ENCODE results near the gene RAG1.
"Not testable (repeated sequence)": the region's sequence is repeated elsewhere in the genome, so short reads cannot be mapped to it uniquely, and the experiment has no call there.

The RAG1 gene

DNA sequence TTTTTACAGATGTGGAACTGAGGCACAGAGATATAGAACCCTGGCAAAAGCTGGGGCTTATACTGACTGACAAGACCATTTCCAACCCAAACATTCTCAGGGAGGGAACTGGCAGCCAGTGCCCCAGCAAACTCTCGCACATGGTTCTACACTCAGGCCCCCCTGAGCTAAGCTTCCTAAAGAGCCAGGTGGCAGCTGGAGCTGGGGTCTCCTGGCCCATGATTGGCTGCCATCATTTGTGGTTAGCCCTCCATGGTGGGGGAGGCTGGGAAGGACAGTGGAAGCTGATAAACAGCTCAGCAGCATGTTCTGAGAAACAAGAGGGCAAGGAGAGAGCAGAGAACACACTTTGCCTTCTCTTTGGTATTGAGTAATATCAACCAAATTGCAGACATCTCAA lies at the start of gene RAG1:
Gene RAG1 (plus strand): TSS at position 314 of the 400 bp plus-strand sequence. CDS start 5,298 bp downstream, outside the sequence.
- DNase-seq, result no peak

DNA sequence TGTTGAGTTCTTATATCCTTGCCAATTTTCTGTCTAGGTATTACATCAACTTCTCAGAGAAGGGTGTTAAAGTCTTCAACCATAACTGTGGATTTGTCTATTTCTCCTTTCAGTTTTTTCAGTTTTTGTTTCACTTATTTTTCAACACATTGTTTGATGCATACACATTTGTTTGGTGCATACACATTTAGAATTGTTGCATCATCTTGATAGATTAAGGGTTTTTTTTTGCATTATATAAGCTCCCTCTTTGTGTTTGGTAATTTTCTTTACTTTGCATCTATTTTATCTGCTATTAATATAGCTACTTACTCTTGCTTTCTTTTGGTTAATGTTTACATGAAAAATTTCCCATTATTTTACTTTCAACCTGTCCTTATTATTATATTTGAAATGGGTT lies 37.0 kb upstream of the RAG1 start:
- DNase-seq, result no peak

DNA sequence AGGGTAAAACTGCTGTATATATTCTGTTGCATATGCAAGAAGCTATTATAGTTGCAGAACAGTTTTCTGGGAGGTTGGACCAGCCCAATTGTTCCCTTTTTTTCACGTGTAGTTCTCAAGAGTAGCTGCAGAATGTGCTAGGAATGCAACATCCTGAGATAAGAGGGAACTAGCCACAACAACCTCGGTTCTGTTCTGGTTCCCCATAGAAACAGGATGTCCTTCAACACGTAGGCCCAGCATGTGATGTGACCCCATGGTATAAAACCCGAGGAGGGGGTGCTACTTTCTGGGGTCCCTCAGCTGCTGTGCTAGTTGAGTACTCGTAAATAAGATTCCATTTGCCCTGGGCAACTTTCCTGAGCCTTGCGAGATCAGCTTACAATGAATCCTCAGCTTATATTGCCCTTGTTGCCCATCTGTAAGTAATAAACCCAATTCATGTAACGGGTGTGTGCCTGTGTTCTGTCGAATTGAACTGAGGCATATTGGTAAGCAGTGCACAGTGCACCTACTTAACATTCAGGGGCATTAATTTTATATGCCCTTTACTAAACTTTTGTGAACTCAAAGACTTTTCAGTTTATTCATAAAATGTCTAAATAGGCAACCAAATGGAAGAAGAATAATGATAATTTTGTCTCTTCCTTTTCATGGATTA lies 34.7 kb upstream of the RAG1 start:
- no peak for DNase-seq

DNA sequence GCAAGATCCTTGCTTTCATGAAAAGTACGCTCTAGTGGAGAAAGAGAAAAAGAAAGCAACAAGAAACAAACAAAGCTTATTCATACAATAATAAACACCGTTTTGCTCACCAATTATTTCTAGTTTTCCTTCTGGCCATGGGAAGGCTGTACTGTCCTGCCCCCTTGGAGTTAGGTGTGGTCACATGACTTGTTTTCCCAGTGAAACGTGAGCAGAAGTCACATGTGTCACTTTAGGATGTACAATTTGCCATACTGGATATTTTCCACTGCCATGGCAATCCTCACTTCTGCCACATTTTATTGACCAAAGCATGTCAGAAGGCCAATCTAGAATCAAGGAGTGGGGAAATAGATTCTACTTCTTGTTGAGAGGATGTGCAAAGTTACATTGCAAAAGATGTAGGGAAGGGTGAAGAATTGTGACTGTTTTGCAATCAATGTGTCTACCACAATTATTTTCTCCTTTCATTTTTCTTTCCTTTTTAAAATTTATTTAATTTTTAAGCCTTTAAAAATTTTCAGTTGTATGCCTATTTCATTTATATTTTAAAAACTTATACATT lies 33.4 kb upstream of the RAG1 start:
- DNase-seq, result no peak

DNA sequence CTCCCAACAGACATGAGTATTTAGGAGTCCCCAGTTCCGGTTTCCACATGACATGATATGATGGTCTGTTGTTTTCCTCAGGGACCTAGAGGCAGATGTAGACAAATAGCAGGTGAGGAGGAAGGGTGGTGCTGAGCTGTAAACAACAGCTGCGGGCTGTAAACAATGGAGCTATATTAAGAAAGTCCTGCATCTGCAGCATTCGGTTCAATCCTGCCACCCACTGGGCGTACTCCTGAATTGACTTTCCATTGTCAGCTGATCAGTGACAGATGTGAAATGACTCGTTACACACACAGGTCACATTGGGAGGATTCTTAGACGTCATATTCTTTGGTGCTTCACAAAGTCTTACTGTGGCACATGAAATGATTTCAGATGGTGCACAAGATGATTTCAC lies 26.8 kb upstream of the RAG1 start:
- peak; percentile 9 for DNase-seq

DNA sequence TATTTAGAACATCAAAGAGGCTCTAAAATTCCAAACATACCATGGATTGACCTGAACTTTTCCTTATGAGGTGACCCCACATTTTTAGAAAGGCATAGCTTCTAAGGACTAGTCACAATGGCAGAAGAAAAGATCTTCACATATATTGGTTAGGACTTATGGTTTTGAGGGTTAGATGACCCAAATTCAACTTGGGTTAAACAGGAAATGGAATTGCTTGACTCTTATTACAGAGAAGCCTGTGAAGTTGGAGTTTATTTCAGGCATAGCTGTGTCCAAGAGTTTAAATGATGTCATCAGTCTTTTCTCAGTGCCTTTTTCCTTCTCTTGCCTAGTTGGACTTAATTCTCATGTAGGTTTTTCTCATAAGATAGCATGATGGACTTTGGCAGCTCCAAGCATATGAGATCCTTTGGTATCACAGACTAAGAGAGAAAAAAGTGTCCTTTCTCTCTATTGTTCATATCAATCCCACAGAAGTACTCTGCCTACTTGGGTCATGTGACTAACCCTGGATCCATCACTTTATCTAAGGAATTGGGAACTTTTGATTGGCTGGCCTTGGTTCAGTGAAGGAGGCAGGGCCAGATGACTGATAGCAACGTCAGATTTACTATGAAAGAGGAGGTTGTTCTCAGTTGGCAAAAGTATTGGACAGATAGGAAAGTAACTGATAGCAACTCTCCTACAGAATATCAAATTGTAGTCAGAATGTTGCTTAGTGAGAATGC lies 17.3 kb upstream of the RAG1 start:
- no peak for DNase-seq

DNA sequence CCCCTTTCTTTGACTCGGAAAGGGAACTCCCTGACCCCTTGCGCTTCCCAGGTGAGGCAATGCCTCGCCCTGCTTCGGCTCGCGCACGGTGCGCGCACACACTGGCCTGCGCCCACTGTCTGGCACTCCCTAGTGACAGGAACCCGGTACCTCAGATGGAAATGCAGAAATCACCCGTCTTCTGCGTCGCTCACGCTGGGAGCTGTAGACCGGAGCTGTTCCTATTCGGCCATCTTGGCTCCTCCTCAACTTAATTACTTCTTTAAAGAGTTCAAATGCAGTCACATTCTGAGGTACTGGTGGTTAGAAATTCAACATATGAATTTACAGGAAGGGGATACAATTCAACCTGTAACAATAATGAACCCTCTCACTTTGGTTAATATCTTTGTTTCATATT lies 10.4 kb upstream of the RAG1 start:
- not testable (repeated sequence) for DNase-seq

DNA sequence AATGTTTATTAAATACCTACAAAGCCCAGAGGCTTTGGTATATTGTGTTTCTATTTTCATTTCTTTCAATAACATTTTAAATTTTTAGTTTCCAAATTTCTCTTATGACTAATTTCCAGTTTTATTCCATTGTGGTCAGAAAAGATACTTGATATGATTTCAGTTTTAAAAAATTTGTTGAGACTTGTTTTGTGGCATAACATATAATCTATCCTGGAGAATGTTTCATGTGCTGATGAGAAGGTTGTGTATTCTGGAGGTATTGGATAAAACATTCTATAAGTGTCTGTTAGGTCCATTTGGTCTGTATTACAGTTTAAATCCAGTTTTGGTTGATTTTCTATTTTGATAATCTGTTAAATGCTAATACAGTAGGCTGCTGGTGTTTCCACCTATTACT lies 9.8 kb upstream of the RAG1 start:
- DNase-seq, result no peak

DNA sequence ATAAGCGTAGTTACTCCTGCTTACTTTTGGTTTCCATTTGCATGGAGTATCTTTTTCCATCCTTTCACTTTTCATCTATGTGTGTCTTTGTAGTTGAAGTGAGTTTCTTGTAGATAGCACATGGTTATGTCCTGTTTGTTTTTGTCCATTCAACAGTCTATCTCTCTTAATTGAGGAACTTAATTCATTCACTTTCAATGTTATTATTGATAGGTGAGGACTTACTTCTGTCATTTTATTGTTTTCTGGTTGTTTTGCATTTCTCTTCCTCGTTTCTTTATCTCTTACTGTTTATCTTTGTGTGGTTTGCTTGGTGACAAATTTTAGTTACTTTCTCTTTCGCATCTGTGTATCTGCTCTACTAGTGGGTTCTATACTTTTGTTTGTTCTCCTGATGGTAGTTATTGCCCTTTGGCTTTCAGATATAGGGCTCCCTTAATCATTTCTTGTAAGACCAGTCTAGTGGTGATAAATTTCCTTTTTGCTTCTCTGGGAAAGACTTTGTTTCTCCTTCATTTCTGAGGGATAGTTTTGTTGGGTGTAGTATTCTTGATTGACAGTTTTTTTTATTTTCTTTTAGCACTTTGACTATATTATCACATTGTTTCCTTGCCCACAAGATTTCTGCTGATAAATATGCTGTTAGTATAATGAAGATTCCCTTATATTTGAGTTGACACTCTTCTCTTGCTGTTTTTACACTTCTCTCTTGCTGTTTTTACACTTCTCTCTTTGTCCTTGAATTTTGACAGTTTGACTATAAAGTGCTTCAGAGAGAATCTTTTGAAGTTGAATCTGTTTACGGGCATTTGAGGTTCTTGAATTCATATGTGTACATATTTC lies 9.0 kb upstream of the RAG1 start:
- DNase-seq, result no peak

DNA sequence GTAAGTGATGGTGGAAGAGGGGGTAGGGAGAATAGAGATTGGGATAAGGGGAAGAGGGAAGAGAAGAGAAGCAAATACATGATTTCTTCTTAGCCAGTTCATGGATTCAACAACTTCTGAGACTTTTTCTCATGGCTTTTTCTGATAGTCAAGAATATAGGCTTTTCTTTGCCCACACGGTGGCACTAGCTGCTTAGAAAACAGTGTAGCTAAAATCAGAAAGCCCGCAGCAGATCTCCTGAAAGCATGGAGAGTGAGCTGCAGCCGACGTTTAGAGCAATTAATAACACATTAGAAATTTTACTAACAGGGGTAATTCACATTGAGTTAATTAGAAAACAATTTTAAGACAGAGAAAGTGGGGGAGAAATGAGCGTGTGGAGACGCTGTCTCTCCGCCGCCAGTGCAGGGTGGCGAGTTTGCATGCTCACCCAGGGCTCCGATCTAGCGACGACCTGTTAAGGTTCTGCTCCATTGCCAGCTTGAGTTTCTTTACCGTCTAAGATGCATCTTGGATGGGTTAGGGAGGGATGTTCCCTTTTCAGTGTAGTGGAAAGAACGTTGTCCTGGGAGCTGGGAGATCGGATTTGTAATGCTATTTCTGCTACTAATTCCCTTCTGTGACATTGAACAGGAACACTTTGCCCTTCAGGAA lies 3.3 kb upstream of the RAG1 start:
- DNase-seq, result peak; percentile 34

DNA sequence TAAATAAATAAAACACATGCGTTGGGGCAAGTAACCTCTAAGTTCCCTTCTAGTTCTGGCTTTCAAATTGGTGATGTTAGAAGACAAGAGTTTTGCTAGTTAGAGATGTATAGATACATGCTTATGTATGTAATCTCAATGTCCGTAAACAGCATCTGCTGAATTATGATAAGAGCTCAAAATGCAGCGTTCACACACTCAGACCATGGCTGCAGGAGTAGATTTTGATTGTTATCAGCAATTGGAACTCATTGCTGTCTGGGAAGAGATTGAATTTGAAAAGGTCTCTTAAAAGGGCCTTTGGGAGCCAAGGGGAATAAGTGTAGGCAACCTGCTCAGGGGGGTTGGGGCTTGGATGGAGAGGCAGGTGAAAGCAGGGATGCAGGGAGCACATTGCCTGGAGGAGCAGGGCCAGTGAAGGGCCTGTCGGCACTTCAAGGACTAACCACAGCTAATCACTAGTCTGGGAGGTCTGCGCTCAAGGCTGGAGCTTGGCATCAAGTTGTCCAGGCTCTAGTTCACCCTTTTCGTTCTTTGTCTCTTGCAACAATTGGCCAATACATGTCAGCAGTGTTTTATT lies 2.7 kb upstream of the RAG1 start:
- no peak for DNase-seq

DNA sequence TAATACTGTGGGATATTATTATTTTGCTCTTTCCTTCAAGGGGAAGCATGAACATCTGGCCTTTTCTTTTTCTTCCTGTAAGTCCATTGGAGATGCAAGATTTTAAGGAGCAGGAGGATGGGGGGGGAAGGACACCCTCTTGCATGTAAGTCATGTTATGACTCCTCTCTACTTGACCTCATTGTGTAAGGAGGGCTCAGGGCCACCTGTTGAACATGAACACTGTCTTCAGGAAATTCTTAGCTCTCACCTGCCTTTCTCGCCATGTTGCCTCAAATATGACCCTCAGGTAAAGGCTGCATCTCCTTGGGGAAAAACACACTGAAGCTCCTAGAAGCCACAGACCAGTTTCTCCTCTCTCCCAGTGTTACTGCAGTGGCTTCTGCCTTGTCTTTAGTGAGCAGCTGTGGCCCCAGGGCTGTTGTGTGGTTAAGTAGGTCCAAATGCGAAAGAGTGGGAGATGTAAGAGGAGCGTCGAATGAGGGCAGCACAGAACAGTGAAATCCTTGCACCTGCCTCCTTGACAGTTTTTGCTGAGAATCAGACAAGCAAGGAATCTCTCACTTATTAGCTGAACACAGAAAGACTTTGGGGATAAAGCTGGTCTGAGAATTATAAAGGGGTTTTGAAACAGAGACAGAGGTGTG lies 1.3 kb upstream of the RAG1 start:
- DNase-seq, result no peak

DNA sequence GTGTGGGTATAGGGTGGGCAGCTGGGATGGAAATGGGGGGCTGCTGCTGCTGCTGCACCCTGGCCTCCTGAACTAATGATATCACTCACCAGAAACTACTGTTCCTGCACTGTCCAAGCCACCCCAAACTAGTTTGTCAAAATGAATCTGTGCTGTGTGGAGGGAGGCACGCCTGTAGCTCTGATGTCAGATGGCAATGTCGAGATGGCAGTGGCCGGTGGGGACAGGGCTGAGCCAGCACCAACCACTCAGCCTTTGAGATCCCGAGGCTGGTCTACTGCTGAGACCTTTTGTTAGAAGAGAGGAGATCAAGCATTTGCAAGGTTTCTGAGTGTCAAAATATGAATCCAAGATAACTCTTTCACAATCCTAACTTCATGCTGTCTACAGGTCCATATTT lies 1.3 kb downstream of the RAG1 start:
- DNase-seq, result no peak

DNA sequence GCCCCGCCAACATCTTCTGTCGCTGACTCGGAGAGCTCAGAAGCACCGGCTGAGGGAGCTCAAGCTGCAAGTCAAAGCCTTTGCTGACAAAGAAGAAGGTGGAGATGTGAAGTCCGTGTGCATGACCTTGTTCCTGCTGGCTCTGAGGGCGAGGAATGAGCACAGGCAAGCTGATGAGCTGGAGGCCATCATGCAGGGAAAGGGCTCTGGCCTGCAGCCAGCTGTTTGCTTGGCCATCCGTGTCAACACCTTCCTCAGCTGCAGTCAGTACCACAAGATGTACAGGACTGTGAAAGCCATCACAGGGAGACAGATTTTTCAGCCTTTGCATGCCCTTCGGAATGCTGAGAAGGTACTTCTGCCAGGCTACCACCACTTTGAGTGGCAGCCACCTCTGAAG lies 6.7 kb downstream of the RAG1 start:
- no peak for DNase-seq

DNA sequence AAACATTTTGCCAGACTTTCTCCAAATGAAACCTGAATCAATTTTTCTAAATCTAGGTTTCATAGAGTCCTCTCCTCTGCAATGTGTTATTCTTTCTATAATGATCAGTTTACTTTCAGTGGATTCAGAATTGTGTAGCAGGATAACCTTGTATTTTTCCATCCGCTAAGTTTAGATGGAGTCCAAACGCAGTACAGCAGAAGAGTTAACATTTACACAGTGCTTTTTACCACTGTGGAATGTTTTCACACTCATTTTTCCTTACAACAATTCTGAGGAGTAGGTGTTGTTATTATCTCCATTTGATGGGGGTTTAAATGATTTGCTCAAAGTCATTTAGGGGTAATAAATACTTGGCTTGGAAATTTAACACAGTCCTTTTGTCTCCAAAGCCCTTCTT lies 9.6 kb downstream of the RAG1 start:
- DNase-seq, result no peak

DNA sequence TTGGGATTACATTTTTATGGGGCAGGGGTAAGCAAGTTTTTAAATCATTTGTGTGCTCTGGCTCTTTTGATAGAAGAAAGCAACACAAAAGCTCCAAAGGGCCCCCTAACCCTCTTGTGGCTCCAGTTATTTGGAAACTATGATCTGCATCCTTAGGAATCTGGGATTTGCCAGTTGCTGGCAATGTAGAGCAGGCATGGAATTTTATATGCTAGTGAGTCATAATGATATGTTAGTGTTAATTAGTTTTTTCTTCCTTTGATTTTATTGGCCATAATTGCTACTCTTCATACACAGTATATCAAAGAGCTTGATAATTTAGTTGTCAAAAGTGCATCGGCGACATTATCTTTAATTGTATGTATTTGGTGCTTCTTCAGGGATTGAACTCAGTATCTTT lies 10.1 kb downstream of the RAG1 start:
- DNase-seq, result no peak

DNA sequence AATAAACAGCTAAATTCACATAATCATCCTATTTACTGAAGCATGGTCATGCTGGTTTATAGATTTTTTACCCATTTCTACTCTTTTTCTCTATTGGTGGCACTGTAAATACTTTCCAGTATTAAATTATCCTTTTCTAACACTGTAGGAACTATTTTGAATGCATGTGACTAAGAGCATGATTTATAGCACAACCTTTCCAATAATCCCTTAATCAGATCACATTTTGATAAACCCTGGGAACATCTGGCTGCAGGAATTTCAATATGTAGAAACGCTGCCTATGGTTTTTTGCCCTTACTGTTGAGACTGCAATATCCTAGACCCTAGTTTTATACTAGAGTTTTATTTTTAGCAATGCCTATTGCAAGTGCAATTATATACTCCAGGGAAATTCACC lies 10.7 kb downstream of the RAG1 start:
- no peak for DNase-seq

DNA sequence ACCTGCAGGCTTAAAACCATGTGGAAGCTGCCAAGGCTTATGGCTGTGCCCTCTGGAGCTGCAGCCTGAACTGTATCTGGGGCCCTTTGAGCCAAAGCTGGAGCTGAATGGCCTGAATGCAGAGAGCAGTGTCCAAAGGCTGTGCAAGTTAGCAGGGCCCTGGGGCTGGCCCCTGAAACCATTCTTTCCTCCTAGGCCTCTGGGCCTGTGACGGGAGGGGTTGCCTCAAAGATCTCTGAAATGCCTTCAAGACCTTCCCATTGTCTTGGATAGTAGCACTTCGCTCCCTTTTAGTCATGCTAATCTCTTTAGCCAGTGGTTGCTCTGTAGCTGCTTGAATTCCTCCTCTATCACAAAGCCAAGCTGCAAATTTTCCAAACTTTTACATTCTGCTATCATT lies 13.7 kb downstream of the RAG1 start:
- no peak for DNase-seq

DNA sequence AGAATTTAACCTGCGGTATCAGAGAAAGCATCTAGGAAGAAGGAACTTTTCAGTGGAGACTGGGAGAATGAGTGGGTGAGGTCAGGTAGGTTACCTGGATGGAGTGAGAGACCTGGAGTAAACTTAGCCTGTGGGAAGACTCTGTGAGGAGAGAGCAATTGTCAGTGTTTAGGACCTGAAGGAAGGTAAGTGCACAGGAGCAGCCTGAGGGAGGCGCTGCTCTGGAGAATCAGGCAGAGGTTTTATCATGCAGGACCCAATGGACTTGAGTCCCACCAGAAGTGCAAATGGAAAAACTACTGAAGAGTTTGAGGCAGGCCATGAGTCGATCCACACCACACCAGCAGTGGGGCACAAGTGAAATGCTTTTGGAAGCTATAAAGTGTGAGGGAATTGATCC lies 15.9 kb downstream of the RAG1 start:
- DNase-seq, result no peak

DNA sequence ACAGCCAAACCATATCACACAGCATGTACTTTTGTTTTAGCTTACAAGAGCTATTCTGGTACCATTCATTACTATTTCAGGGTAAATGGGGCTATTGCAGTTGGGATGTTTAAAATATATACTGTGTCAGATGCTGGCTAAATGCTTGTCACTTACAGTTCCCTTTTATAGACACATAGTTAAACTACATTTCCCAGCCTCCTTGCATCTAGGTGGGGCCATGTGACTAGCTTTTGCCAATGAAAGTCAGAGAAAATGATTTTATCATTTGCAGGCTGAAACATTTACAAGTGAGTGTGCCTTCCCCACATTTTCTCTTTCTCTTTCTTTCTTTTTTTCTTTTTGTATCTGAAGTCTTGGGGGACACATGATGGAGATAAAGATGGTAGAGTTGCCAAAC lies 18.7 kb downstream of the RAG1 start:
- no peak for DNase-seq

DNA sequence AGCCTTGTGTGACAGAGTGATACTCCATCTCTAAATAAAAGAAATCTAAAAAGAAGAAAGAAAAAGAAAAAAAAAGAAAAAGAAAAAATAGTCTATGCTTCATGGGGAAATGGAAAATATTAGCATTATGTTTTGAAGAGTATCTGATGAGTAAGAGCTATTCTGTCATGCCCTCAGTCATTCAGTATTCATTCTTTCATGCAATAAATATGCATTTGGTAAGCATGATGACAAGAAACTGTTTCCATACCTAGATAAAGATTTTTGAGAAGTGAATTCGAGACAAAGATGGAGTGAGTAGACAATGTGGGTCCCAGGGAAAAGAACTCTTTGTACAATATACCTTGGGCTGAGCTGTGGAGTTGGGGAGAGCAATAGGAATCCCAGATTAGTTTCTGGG lies 20.3 kb downstream of the RAG1 start:
- no peak for DNase-seq

DNA sequence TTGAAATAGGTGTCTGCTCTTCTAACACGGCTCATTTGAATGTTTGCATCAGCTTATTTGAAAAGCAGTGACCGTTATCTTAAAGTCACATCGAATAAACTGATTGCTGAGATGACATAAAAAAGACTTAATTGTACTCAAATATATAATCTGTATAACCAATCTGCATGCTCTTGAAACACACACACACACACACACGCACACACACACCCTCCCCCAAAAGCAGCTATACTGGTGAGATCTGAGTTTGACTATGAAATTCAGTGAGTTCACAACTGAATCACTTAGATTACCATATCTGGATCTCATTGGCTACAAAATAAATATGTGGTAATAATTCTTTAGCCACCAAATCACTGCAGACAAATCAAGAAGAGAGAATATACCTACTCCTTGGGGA lies 22.7 kb downstream of the RAG1 start:
- no peak for DNase-seq

Data from stimulated activated CD4-positive, alpha-beta T cell treated with anti-CD3 and anti-CD28 coated beads, Interleukin-4, amount 100 ng/mL, for 24 hours (primary cell).